WTC11 (cell line): Measurements from ENCODE around the gene CYP27A1. TPM values are rescaled to one million over a fixed set of nuclear protein-coding genes. Genes with fewer than 3 reads are reported as not detected.

Experiments
- ATAC-seq: fragments of 200-7000 bp; cut with Tn5 transposase; 2 replicates; pipeline ENCODE4 v1.10.0; 2021; ENCODE audit warnings: mild to moderate bottlenecking, moderate library complexity
- CTCF ChIA-PET: fragments of 300-600 bp; sonication (Branson Sonifier 250); formaldehyde crosslinking; loops from one replicate; lab custom pipeline; 2021; ENCODE audit warnings: antibody characterized with exemption; lab: Charles Lee
- POLR2A ChIA-PET: fragments of 350-600 bp; sonication (Branson Sonifier 250); formaldehyde crosslinking; loops from one replicate; lab custom pipeline; 2021; ENCODE audit warnings: antibody characterized with exemption; lab: Charles Lee
- DNase-seq: peaks from one replicate; pipeline ENCODE4 v3.0.0; 2021; ENCODE audit warnings: low spot score
- H3K27ac Mint-ChIP-seq: 2 replicates; pipeline ENCODE4 v1.8.0; 2021; ENCODE audit warnings: mixed read lengths
- H3K27me3 Mint-ChIP-seq: 2 replicates; pipeline ENCODE4 v1.8.0; 2021; ENCODE audit warnings: low read depth, mild to moderate bottlenecking, moderate library complexity, mixed read lengths
- H3K36me3 Mint-ChIP-seq: 2 replicates; pipeline ENCODE4 v1.8.0; 2021; ENCODE audit warnings: mixed read lengths
- H3K4me1 Mint-ChIP-seq: 2 replicates; pipeline ENCODE4 v1.8.0; 2022; ENCODE audit warnings: mixed read lengths
- H3K4me3 Mint-ChIP-seq: 2 replicates; pipeline ENCODE4 v1.8.0; 2021; ENCODE audit warnings: mild to moderate bottlenecking, moderate library complexity, mixed read lengths
- H3K9me3 Mint-ChIP-seq: 2 replicates; pipeline ENCODE4 v1.8.0; 2021; ENCODE audit warnings: mixed read lengths
- CREM ChIP-seq: sonication (generic); formaldehyde crosslinking; IDR thresholded peaks from 2 replicates; pipeline ENCODE4 v1.8.1; 2022; ENCODE audit warnings: mild to moderate bottlenecking, missing genetic modification reagents, moderate library complexity
- E2F1 ChIP-seq: sonication (generic); formaldehyde crosslinking; IDR thresholded peaks from 2 replicates; pipeline ENCODE4 v1.8.0; 2022; ENCODE audit warnings: mild to moderate bottlenecking, missing genetic modification reagents
- EMX1 ChIP-seq: fragments of 250-450 bp; sonication (Bioruptor Pico); IDR thresholded peaks from 2 replicates; pipeline ENCODE4 v1.8.0; 2021; ENCODE audit warnings: mild to moderate bottlenecking
- ESRRA ChIP-seq: sonication (generic); formaldehyde crosslinking; IDR thresholded peaks from 2 replicates; pipeline ENCODE4 v1.8.1; 2022; ENCODE audit warnings: mild to moderate bottlenecking, missing genetic modification reagents, borderline replicate concordance
- FOXJ3 ChIP-seq: sonication (generic); formaldehyde crosslinking; IDR thresholded peaks from 2 replicates; pipeline ENCODE4 v1.9.0; 2021; ENCODE audit warnings: missing genetic modification reagents, mild to moderate bottlenecking, borderline replicate concordance
- FOXP1 ChIP-seq: sonication (generic); formaldehyde crosslinking; IDR thresholded peaks from 2 replicates; pipeline ENCODE4 v1.8.0; 2022; ENCODE audit warnings: missing genetic modification reagents, mild to moderate bottlenecking, moderate library complexity, borderline replicate concordance
- GABPB1 ChIP-seq: sonication (generic); formaldehyde crosslinking; IDR thresholded peaks from 2 replicates; pipeline ENCODE4 v1.8.1; 2023; ENCODE audit warnings: mild to moderate bottlenecking, missing genetic modification reagents
- MAX ChIP-seq: sonication (generic); formaldehyde crosslinking; IDR thresholded peaks from 2 replicates; pipeline ENCODE4 v1.8.0; 2022; ENCODE audit warnings: mild to moderate bottlenecking, missing genetic modification reagents
- NFYB ChIP-seq: sonication (generic); formaldehyde crosslinking; conservative IDR thresholded peaks from 2 replicates; pipeline ENCODE4 v1.8.0; 2022; ENCODE audit warnings: low read depth, missing genetic modification reagents
- NR2C2 ChIP-seq: sonication (generic); formaldehyde crosslinking; IDR thresholded peaks from 2 replicates; pipeline ENCODE4 v1.8.0; 2022; ENCODE audit warnings: mild to moderate bottlenecking, missing genetic modification reagents
- NR3C1 ChIP-seq: sonication (generic); formaldehyde crosslinking; conservative IDR thresholded peaks from 2 replicates; pipeline ENCODE4 v1.8.1; 2023; ENCODE audit warnings: low read depth, mild to moderate bottlenecking, missing genetic modification reagents
- SMAD3 ChIP-seq: sonication (generic); formaldehyde crosslinking; IDR thresholded peaks from 2 replicates; pipeline ENCODE4 v1.8.0; 2022; ENCODE audit warnings: missing genetic modification reagents, mild to moderate bottlenecking, borderline replicate concordance
- SOX15 ChIP-seq: fragments of 250-450 bp; sonication (Bioruptor Pico); IDR thresholded peaks from 2 replicates; pipeline ENCODE4 v1.9.0; 2021; ENCODE audit warnings: mild to moderate bottlenecking
- SP1 ChIP-seq: sonication (generic); formaldehyde crosslinking; conservative IDR thresholded peaks from 2 replicates; pipeline ENCODE4 v1.8.1; 2022; ENCODE audit warnings: missing genetic modification reagents
- ZNF121 ChIP-seq: sonication (generic); formaldehyde crosslinking; IDR thresholded peaks from 2 replicates; pipeline ENCODE4 v1.8.0; 2023; ENCODE audit warnings: missing genetic modification reagents
- ZNF317 ChIP-seq: sonication (generic); formaldehyde crosslinking; IDR thresholded peaks from 2 replicates; pipeline ENCODE4 v1.8.1; 2023; ENCODE audit warnings: low read depth, mild to moderate bottlenecking, moderate library complexity, missing genetic modification reagents, borderline replicate concordance
- total RNA-seq: library from RNA; stranded (reverse); gene quantifications from 3 replicates; pipeline ENCODE4 v1.2.3, GENCODE V29; 2021
- TF ChIP-seq, protein P1 (sequence below): sonication (generic); formaldehyde crosslinking; IDR thresholded peaks from 2 replicates; pipeline ENCODE4 v1.8.0; 2023; ENCODE audit warnings: missing genetic modification reagents, mild to moderate bottlenecking, borderline replicate concordance
- TF ChIP-seq, protein P2 (sequence below): sonication (generic); formaldehyde crosslinking; IDR thresholded peaks from 2 replicates; pipeline ENCODE4 v1.8.1; 2023; ENCODE audit warnings: mild to moderate bottlenecking, missing genetic modification reagents, moderate library complexity
- TF ChIP-seq, protein P3 (sequence below): sonication (generic); formaldehyde crosslinking; IDR thresholded peaks from 2 replicates; pipeline ENCODE4 v1.8.0; 2022; ENCODE audit warnings: mild to moderate bottlenecking, missing genetic modification reagents
- TF ChIP-seq, protein P4 (sequence below): sonication (generic); formaldehyde crosslinking; IDR thresholded peaks from 2 replicates; pipeline ENCODE4 v1.8.1; 2022; ENCODE audit warnings: low read depth, mild to moderate bottlenecking, moderate library complexity, missing genetic modification reagents, borderline replicate concordance

Gene CYP27A1
- total RNA-seq, 1 experiment from 2014 or later = 5.6 TPM

DNA sequence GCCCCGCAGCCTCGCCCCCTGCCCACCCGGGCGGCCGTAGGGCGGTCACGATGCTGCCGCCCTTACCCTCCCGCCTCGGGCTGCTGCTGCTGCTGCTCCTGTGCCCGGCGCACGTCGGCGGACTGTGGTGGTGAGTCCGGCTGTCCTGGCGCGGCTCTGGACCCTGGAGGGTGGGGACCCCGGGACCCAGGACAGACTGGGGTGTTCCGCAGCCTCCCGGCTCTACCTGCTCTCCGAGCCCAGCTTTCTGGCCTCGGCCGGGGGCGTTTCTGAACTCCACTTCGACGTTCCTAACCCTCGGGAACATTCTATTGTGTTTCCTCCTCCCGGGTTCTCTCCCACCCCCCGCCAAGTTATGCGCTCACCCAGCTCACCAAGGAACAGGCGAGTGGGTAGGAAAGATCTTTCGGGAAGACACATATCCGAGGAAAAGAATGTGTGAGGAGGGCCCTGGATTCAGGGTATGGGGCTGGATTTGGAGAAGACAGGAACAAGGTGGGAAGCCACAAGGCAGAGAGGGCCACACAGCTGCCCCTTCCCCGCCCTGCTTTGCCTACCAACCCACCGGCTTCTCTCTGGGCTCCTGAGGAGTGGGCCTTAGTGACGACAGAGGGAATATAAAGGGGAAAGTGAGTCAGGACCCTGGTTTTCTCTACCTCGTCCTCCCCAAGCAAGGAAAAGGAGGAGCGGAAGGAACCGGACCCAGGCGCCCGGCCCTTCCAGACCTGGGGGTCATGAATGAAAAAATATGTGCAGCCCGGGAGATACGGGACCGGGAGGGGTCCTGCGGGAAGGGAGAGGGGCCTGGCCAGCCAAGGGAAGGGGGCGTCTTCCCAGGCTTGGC lies 78.3 kb downstream of the CYP27A1 start (continued):
- TF ChIP-seq, protein P1, sequence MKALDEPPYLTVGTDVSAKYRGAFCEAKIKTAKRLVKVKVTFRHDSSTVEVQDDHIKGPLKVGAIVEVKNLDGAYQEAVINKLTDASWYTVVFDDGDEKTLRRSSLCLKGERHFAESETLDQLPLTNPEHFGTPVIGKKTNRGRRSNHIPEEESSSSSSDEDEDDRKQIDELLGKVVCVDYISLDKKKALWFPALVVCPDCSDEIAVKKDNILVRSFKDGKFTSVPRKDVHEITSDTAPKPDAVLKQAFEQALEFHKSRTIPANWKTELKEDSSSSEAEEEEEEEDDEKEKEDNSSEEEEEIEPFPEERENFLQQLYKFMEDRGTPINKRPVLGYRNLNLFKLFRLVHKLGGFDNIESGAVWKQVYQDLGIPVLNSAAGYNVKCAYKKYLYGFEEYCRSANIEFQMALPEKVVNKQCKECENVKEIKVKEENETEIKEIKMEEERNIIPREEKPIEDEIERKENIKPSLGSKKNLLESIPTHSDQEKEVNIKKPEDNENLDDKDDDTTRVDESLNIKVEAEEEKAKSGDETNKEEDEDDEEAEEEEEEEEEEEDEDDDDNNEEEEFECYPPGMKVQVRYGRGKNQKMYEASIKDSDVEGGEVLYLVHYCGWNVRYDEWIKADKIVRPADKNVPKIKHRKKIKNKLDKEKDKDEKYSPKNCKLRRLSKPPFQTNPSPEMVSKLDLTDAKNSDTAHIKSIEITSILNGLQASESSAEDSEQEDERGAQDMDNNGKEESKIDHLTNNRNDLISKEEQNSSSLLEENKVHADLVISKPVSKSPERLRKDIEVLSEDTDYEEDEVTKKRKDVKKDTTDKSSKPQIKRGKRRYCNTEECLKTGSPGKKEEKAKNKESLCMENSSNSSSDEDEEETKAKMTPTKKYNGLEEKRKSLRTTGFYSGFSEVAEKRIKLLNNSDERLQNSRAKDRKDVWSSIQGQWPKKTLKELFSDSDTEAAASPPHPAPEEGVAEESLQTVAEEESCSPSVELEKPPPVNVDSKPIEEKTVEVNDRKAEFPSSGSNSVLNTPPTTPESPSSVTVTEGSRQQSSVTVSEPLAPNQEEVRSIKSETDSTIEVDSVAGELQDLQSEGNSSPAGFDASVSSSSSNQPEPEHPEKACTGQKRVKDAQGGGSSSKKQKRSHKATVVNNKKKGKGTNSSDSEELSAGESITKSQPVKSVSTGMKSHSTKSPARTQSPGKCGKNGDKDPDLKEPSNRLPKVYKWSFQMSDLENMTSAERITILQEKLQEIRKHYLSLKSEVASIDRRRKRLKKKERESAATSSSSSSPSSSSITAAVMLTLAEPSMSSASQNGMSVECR (CRISPR knock-in tag) = no peak

- TF ChIP-seq E2F1 (CRISPR knock-in tag) = no peak
- TF ChIP-seq NFYB = peak; percentile 40; the same call in 1 of the 2 replicates
- TF ChIP-seq ESRRA (CRISPR knock-in tag) = no peak
- TF ChIP-seq, protein P2, sequence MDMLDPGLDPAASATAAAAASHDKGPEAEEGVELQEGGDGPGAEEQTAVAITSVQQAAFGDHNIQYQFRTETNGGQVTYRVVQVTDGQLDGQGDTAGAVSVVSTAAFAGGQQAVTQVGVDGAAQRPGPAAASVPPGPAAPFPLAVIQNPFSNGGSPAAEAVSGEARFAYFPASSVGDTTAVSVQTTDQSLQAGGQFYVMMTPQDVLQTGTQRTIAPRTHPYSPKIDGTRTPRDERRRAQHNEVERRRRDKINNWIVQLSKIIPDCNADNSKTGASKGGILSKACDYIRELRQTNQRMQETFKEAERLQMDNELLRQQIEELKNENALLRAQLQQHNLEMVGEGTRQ (CRISPR knock-in tag) = peak; percentile 65
- TF ChIP-seq, protein P3, sequence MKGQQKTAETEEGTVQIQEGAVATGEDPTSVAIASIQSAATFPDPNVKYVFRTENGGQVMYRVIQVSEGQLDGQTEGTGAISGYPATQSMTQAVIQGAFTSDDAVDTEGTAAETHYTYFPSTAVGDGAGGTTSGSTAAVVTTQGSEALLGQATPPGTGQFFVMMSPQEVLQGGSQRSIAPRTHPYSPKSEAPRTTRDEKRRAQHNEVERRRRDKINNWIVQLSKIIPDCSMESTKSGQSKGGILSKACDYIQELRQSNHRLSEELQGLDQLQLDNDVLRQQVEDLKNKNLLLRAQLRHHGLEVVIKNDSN (CRISPR knock-in tag) = no peak
- TF ChIP-seq SP1 (CRISPR knock-in tag) = 0 out of 2 replicates have a peak, but pooled peaks have one; percentile 29
- no peak for TF ChIP-seq ZNF317 (CRISPR knock-in tag)
- TF ChIP-seq SMAD3 (CRISPR knock-in tag) = no peak
- ChIA-PET CTCF (interaction anchor here (0.7 to 4.8 kb wide), 24 partner anchors 9 to 333 kb away, joined by 3 to 57 read pairs (median 5); partner anchors contain the start of genes CDK5R2 and WNT10A), POLR2A (no interaction called here)
- Mint-ChIP-seq H3K27me3 (peaks cover 93% of the 10 kb centered on the region), H3K9me3 (no peaks in the 10 kb centered on the region), H3K36me3 (no peaks in the 10 kb centered on the region), H3K4me1 (peaks cover 38% of the 10 kb centered on the region), H3K27ac (no peak overlapping the region), H3K4me3 (peak overlapping the region; percentile 69)
- peak; percentile 94 for ATAC-seq
- peak; percentile 87 for DNase-seq
Measured at GRCh38 chr2:218860950-218861381, 79.0 kb downstream of the CYP27A1 start.

GRCh38 chr2:218861645-218862318 lies 79.8 kb downstream of the CYP27A1 start:
- POLR2A ChIA-PET = no interaction called here
- CTCF ChIA-PET = interaction anchor here (1.2 to 4.8 kb wide), 13 partner anchors 8 to 168 kb away, joined by 3 to 57 read pairs (median 11); partner anchors contain the start of gene CDK5R2
- Mint-ChIP-seq H3K27me3 (peaks cover 93% of the 10 kb centered on the region), H3K36me3 (no peaks in the 10 kb centered on the region), H3K4me3 (no peak overlapping the region), H3K4me1 (peaks cover 32% of the 10 kb centered on the region), H3K27ac (no peak overlapping the region), H3K9me3 (no peaks in the 10 kb centered on the region)
- DNase-seq = no peak
- no peak for TF ChIP-seq NR3C1 (CRISPR knock-in tag)
- TF ChIP-seq EMX1 (CRISPR knock-in tag) = no peak
- no peak for TF ChIP-seq GABPB1 (CRISPR knock-in tag)
- TF ChIP-seq MAX = no peak
- TF ChIP-seq SOX15 (CRISPR knock-in tag) = no peak
- TF ChIP-seq NR2C2 (CRISPR knock-in tag) = no peak
- TF ChIP-seq, protein P4, sequence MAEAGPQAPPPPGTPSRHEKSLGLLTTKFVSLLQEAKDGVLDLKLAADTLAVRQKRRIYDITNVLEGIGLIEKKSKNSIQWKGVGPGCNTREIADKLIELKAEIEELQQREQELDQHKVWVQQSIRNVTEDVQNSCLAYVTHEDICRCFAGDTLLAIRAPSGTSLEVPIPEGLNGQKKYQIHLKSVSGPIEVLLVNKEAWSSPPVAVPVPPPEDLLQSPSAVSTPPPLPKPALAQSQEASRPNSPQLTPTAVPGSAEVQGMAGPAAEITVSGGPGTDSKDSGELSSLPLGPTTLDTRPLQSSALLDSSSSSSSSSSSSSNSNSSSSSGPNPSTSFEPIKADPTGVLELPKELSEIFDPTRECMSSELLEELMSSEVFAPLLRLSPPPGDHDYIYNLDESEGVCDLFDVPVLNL (CRISPR knock-in tag) = no peak
- TF ChIP-seq ZNF121 = no peak
- no peak for TF ChIP-seq FOXP1 (CRISPR knock-in tag)
- TF ChIP-seq FOXJ3 = no peak
- no peak for TF ChIP-seq CREM (CRISPR knock-in tag)
- no peak for ATAC-seq
